LNCaP clone FGC (cell line): Measurements from ENCODE around the gene ASXL1.
"Not testable (repeated sequence)": the region's sequence is repeated elsewhere in the genome, so short reads cannot be mapped to it uniquely, and the experiment has no call there.

Experiments
- DNase-seq: peaks from one replicate; pipeline ENCODE4 v3.0.0-alpha.2; 2011; ENCODE audit warnings: low read depth
- H3K4me3 ChIP-seq: 2 replicates; pipeline ENCODE4 v1.5.1; 2011; ENCODE audit warnings: mild to moderate bottlenecking, low read depth, low read length, control low read depth
- CTCF ChIP-seq: IDR thresholded peaks from 2 replicates; pipeline ENCODE4 v1.5.1; 2012; ENCODE audit warnings: mild to moderate bottlenecking; ENCODE audit not compliant: control insufficient read depth, insufficient read depth; ENCODE audit errors: extremely low read depth

Gene ASXL1

GRCh38 chr20:32350421-32350820, 7.7 kb upstream of the ASXL1 start:
- no peak for DNase-seq
- no peak overlapping the region for H3K4me3 ChIP-seq
- no peak for TF ChIP-seq CTCF

- no peak for TF ChIP-seq CTCF
- H3K4me3 ChIP-seq, result no peak overlapping the region
- DNase-seq, result no peak
These were observed 5.9 kb upstream of the ASXL1 start for GRCh38 chr20:32352121-32352720.

GRCh38 chr20:32353848-32354496, 4.2 kb upstream of the ASXL1 start:
- no peak for TF ChIP-seq CTCF
- no peak for DNase-seq
- H3K4me3 ChIP-seq, result no peak overlapping the region

GRCh38 chr20:32354592-32355416, 3.3 kb upstream of the ASXL1 start:
- no peak for TF ChIP-seq CTCF
- DNase-seq, result no peak
- no peak overlapping the region for H3K4me3 ChIP-seq

- no peak for DNase-seq
- TF ChIP-seq CTCF, result no peak
- H3K4me3 ChIP-seq, result no peak overlapping the region
These were observed 2.7 kb upstream of the ASXL1 start for GRCh38 chr20:32355417-32355841.

- not testable (repeated sequence) for H3K4me3 ChIP-seq, DNase-seq
These were observed 2.1 kb upstream of the ASXL1 start for GRCh38 chr20:32355907-32356621.
